Superior temporal gyrus (tissue), 1 donor: ENCODE measurements around the gene MRPL39.
A peak's percentile ranks its signal among the peaks of the same experiment; 100 is the strongest.
"Not testable (repeated sequence)": the region's sequence is repeated elsewhere in the genome, so short reads cannot be mapped to it uniquely, and the experiment has no call there.

ENCODE experiments used
- DNase-seq: peaks from one replicate; pipeline ENCODE4 v3.0.0-alpha.2; 2016; ENCODE audit errors: extremely low spot score

MRPL39 gene

GRCh38 chr21:25607151-25608043 lies at the start of gene MRPL39:
TSS of gene MRPL39 (minus strand) at chr21:25607481. CDS start at chr21:25607475, 6 bp downstream.
- DNase-seq, result peak; percentile 87

GRCh38 chr21:25656412-25656811 lies 49.1 kb upstream of the MRPL39 start:
- no peak for DNase-seq

GRCh38 chr21:25649146-25649545 lies 41.9 kb upstream of the MRPL39 start:
- no peak for DNase-seq

GRCh38 chr21:25647647-25648046 lies 40.4 kb upstream of the MRPL39 start:
- DNase-seq, result no peak

GRCh38 chr21:25646474-25646873 lies 39.2 kb upstream of the MRPL39 start:
- DNase-seq, result no peak

- DNase-seq, result no peak
These were observed 36.2 kb upstream of the MRPL39 start for GRCh38 chr21:25643486-25643885.

- DNase-seq, result no peak
These were observed 33.6 kb upstream of the MRPL39 start for GRCh38 chr21:25640943-25641292.

GRCh38 chr21:25640202-25640942 lies 33.1 kb upstream of the MRPL39 start:
- peak; percentile 62 for DNase-seq

GRCh38 chr21:25639551-25640201 lies 32.4 kb upstream of the MRPL39 start:
- DNase-seq, result no peak

GRCh38 chr21:25638660-25639550 lies 31.6 kb upstream of the MRPL39 start, which contains the start of gene JAM2:
TSS of gene JAM2 (plus strand) at chr21:25639258. CDS start at chr21:25639822, 564 bp downstream.
- DNase-seq, result peak; percentile 46

- no peak for DNase-seq
These were observed 30.8 kb upstream of the MRPL39 start for GRCh38 chr21:25637851-25638659.

- no peak for DNase-seq
These were observed 29.4 kb upstream of the MRPL39 start for GRCh38 chr21:25636727-25637126.

GRCh38 chr21:25635310-25635709 lies 28.0 kb upstream of the MRPL39 start:
- DNase-seq, result no peak

- DNase-seq, result no peak
These were observed 25.0 kb upstream of the MRPL39 start for GRCh38 chr21:25632296-25632695.

GRCh38 chr21:25626757-25627156 lies 19.5 kb upstream of the MRPL39 start:
- no peak for DNase-seq

- not testable (repeated sequence) for DNase-seq
These were observed 18.7 kb upstream of the MRPL39 start for GRCh38 chr21:25625776-25626555.

GRCh38 chr21:25625036-25625435 lies 17.8 kb upstream of the MRPL39 start:
- no peak for DNase-seq

GRCh38 chr21:25624511-25624910 lies 17.2 kb upstream of the MRPL39 start:
- DNase-seq, result no peak

- DNase-seq, result no peak
These were observed 11.9 kb upstream of the MRPL39 start for GRCh38 chr21:25619198-25619597.

GRCh38 chr21:25615880-25616279 lies 8.6 kb upstream of the MRPL39 start:
- DNase-seq, result peak; percentile 40
